ENCODE results near the gene MUS81. TPM values are rescaled to one million over a fixed set of nuclear protein-coding genes. Genes with fewer than 3 reads are reported as not detected.

Gene MUS81
- total and polyA plus RNA-seq, 10 of the 15 experiments (the other 5 are each of a cell fraction or from before 2014, with no cell fraction given): 11.8 to 76.1 (median 48.4) TPM

DNA sequence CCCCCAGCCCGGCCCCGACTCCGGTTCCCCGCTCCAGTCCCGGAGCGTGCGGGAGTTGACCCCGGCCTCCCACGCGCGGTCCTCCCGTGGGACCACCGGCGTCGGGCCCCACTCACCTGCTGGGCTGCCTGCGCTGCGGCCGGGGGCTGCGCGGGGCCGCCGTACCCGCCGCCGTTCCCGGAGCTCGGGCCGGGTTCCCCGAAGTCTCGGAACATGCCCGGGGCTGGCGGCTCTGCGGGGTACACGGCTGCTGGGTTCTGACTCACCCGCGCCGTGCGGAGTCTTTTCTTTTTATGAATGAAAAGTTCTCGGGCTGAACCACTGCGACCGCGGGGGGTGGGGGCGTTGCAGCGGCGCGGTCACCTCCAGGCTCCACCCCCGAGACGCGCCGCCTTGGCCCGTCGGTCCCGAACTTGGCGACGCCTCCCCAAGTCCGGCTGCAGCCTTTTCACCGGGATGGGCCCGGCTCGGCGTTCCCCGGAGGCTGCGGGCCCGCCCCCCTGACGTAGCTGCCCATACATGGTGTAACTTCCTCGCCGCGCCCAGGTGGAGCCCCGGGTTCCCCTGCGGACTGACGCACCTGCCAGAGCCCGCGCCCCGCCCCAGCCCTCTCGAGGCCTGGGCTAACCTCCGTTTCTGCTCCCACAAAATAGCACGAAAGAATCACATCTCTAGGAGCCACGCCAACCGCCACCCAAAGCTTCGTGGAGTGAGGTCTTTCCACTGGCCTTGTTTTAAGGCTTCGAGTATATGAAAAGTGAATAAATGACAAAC, 40.1 kb downstream of the MUS81 start, which contains the start of gene FOSL1 (continued):
- TF ChIP-seq CEBPZ (IDR thresholded peaks at IDR 0.05; ENCODE audit: low read depth, low read length) (no peak), BCL3 (IDR thresholded peaks at IDR 0.05; ENCODE audit: borderline replicate concordance, insufficient read depth, low read depth, low read length, poor library complexity, severe bottlenecking) (no peak), ZNF622 (IDR thresholded peaks at IDR 0.05) (no peak), ZNF274 (IDR thresholded peaks at IDR 0.05; ENCODE audit: insufficient read depth, insufficient read length) (no peak), CBX3 (IDR thresholded peaks at IDR 0.05; ENCODE audit: borderline replicate concordance, low read depth) (no peak), NR2C1 (IDR thresholded peaks at IDR 0.05) (0 out of 2 replicates have a peak, but pooled peaks have one; percentile 21), NFYA (IDR thresholded peaks at IDR 0.05; ENCODE audit: borderline replicate concordance, low read depth, low read length) (no peak), ESRRA (IDR thresholded peaks at IDR 0.05; ENCODE audit: low read length) (no peak), MTA3 (IDR thresholded peaks at IDR 0.05; ENCODE audit: borderline replicate concordance, low read length) (no peak), KLF5 (IDR thresholded peaks at IDR 0.05; ENCODE audit: partially characterized antibody) (peak; percentile 92), ZNF24 (IDR thresholded peaks at IDR 0.05) (0 out of 2 replicates have a peak, but pooled peaks have one; percentile 19), TCF7 (IDR thresholded peaks at IDR 0.05; ENCODE audit: borderline replicate concordance) (no peak), CEBPB (IDR thresholded peaks at IDR 0.05; ENCODE audit: borderline replicate concordance in 1 of 2, low read depth in 2 of 2, low read length in 2 of 2) (no peak), WRNIP1 (IDR thresholded peaks at IDR 0.05; ENCODE audit: borderline replicate concordance, low read depth, low read length) (no peak), IKZF2 (IDR thresholded peaks at IDR 0.05) (no peak; a peak in 1 of 4 replicates), NBN (IDR thresholded peaks at IDR 0.05) (peak; percentile 51), IRF5 (IDR thresholded peaks at IDR 0.05; ENCODE audit: borderline replicate concordance) (no peak), ATF7 (IDR thresholded peaks at IDR 0.05; ENCODE audit: low read depth) (peak; percentile 88)
- TF ChIP-seq, protein P1, sequence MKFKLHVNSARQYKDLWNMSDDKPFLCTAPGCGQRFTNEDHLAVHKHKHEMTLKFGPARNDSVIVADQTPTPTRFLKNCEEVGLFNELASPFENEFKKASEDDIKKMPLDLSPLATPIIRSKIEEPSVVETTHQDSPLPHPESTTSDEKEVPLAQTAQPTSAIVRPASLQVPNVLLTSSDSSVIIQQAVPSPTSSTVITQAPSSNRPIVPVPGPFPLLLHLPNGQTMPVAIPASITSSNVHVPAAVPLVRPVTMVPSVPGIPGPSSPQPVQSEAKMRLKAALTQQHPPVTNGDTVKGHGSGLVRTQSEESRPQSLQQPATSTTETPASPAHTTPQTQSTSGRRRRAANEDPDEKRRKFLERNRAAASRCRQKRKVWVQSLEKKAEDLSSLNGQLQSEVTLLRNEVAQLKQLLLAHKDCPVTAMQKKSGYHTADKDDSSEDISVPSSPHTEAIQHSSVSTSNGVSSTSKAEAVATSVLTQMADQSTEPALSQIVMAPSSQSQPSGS (IDR thresholded peaks at IDR 0.05; ENCODE audit: low read length): no peak
- TF ChIP-seq, protein P2, sequence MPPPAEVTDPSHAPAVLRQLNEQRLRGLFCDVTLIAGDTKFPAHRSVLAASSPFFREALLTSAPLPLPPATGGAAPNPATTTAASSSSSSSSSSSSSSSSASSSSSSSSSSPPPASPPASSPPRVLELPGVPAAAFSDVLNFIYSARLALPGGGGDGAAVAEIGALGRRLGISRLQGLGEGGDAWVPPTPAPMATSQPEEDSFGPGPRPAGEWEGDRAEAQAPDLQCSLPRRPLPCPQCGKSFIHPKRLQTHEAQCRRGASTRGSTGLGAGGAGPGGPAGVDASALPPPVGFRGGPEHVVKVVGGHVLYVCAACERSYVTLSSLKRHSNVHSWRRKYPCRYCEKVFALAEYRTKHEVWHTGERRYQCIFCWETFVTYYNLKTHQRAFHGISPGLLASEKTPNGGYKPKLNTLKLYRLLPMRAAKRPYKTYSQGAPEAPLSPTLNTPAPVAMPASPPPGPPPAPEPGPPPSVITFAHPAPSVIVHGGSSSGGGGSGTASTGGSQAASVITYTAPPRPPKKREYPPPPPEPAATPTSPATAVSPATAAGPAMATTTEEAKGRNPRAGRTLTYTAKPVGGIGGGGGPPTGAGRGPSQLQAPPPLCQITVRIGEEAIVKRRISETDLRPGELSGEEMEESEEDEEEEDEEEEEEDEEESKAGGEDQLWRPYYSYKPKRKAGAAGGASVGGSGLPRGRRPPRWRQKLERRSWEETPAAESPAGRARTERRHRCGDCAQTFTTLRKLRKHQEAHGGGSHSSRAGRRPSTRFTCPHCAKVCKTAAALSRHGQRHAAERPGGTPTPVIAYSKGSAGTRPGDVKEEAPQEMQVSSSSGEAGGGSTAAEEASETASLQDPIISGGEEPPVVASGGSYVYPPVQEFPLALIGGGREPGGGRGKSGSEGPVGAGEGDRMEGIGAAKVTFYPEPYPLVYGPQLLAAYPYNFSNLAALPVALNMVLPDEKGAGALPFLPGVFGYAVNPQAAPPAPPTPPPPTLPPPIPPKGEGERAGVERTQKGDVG (CRISPR knock-in tag; IDR thresholded peaks at IDR 0.05): no peak
